A549 (cell line): ENCODE data around the gene ABCA3. TPM values are rescaled to one million over a fixed set of nuclear protein-coding genes. Genes with fewer than 3 reads are reported as not detected.

Experiments
- ATAC-seq, 2 experiments: fragments of 200-7000 bp in 1 of 2; fragments of >200 bp in 1 of 2; cut with Nextera tagmentation in 1 of 2; cut with Tn5 transposase in 1 of 2; 3 replicates each; pipeline versions ENCODE4 v1.8.0 to v1.9.1; 2018 to 2020; ENCODE audit warnings: mild to moderate bottlenecking in 1 of 2, moderate library complexity in 1 of 2
- CTCF ChIA-PET: fragments of 300-600 bp; sonication (Branson Sonifier 250); formaldehyde crosslinking; extraction: SDS; loops from one replicate; lab custom pipeline; 2021; ENCODE audit warnings: antibody characterized with exemption, inconsistent platforms; lab: Yijun Ruan, JAX
- POLR2A ChIA-PET: fragments of 350-600 bp; formaldehyde crosslinking; extraction: SDS; loops from one replicate; lab custom pipeline; 2021; ENCODE audit warnings: antibody characterized with exemption, inconsistent platforms; lab: Yijun Ruan, JAX
- DNase-seq, 2 experiments: peaks; one replicate each; pipeline versions ENCODE4 v3.0.0 to v3.0.0-alpha.2; 2011 to 2016; ENCODE audit warnings: low read depth in 1 of 2, low spot score in 1 of 2
- FAIRE-seq: peaks from 2 replicates; lab custom pipeline; 2011; peaks lifted over from hg19 to GRCh38; lab: Jason Lieb, UNC
- H3K27ac ChIP-seq, 2 experiments: fragments of >200 bp; sonication (Bioruptor Twin); formaldehyde crosslinking; 3 replicates each; pipeline ENCODE4 v1.5.1; 2016 to 2017
- H3K4me1 ChIP-seq: fragments of >200 bp; sonication (Bioruptor Twin); formaldehyde crosslinking; 3 replicates; pipeline ENCODE4 v1.6.1; 2016
- H3K4me2 ChIP-seq: fragments of >200 bp; sonication (Bioruptor Twin); formaldehyde crosslinking; 3 replicates; pipeline ENCODE4 v1.6.1; 2016
- H3K4me3 ChIP-seq: fragments of >200 bp; sonication (Bioruptor Twin); formaldehyde crosslinking; 3 replicates; pipeline ENCODE4 v1.5.1; 2016
- H3K9me3 ChIP-seq: fragments of >200 bp; sonication (Bioruptor Twin); formaldehyde crosslinking; 3 replicates; pipeline ENCODE4 v1.6.1; 2016
- CBX2 ChIP-seq: fragments of 200-600 bp; sonication (generic); IDR thresholded peaks from 2 replicates; pipeline ENCODE4 v1.6.1; 2016; ENCODE audit warnings: low read depth, mild to moderate bottlenecking, borderline replicate concordance
- CBX8 ChIP-seq: fragments of 200-600 bp; sonication (generic); IDR thresholded peaks from 2 replicates; pipeline ENCODE4 v1.6.1; 2016
- CEBPB ChIP-seq, 2 experiments: fragments of >200 bp in 1 of 2; sonication (Bioruptor Twin) in 1 of 2; formaldehyde crosslinking in 1 of 2; IDR thresholded peaks; 2 replicates each; pipeline ENCODE4 v1.6.1; 2012 to 2016
- EHMT2 ChIP-seq: fragments of 200-600 bp; sonication (generic); IDR thresholded peaks from 2 replicates; pipeline ENCODE4 v1.6.1; 2016; ENCODE audit warnings: antibody characterized with exemption, low read depth, mild to moderate bottlenecking, moderate library complexity
- ESRRA ChIP-seq: fragments of 150-350 bp; IDR thresholded peaks from 2 replicates; pipeline ENCODE4 v1.6.1; 2014; ENCODE audit warnings: mild to moderate bottlenecking, low read length, borderline replicate concordance
- FOSL2 ChIP-seq, 2 experiments: fragments of 450-650 bp in 1 of 2; fragments of >200 bp in 1 of 2; sonication (Bioruptor Twin) in 1 of 2; formaldehyde crosslinking; IDR thresholded peaks; 2 replicates each; pipeline versions ENCODE4 v1.5.0 to v1.6.1; 2016 to 2020; ENCODE audit warnings: mild to moderate bottlenecking in 1 of 2, moderate library complexity in 1 of 2
- FOXS1 ChIP-seq: fragments of 250-450 bp; sonication (Bioruptor Pico); IDR thresholded peaks from 2 replicates; pipeline ENCODE4 v1.5.0; 2020; ENCODE audit warnings: mild to moderate bottlenecking, moderate library complexity
- GATA3 ChIP-seq: IDR thresholded peaks from 2 replicates; pipeline ENCODE4 v1.6.1; 2012; ENCODE audit warnings: borderline replicate concordance
- HMGXB4 ChIP-seq: fragments of 250-450 bp; sonication (Bioruptor Pico); IDR thresholded peaks from 2 replicates; pipeline ENCODE4 v1.5.0; 2021; ENCODE audit warnings: mild to moderate bottlenecking, moderate library complexity, borderline replicate concordance
- HOXA7 ChIP-seq: fragments of 250-450 bp; sonication (Bioruptor Pico); IDR thresholded peaks from 2 replicates; pipeline ENCODE4 v1.5.0; 2020; ENCODE audit warnings: mild to moderate bottlenecking, moderate library complexity
- HOXB13 ChIP-seq: fragments of 250-450 bp; sonication (Bioruptor Pico); IDR thresholded peaks from 2 replicates; pipeline ENCODE4 v1.5.0; 2020; ENCODE audit warnings: low read depth, mild to moderate bottlenecking, moderate library complexity
- HOXB5 ChIP-seq: fragments of 250-450 bp; sonication (Bioruptor Pico); IDR thresholded peaks from 2 replicates; pipeline ENCODE4 v1.5.0; 2020; ENCODE audit warnings: mild to moderate bottlenecking, moderate library complexity
- MAFK ChIP-seq: fragments of 450-650 bp; IDR thresholded peaks from 2 replicates; pipeline ENCODE4 v1.6.1; 2014; ENCODE audit not compliant: partially characterized antibody
- MAZ ChIP-seq: fragments of 150-350 bp; IDR thresholded peaks from 2 replicates; pipeline ENCODE4 v1.6.1; 2014; ENCODE audit warnings: antibody characterized with exemption, low read depth, low read length, borderline replicate concordance
- NFE2L2 ChIP-seq: fragments of 150-350 bp; conservative IDR thresholded peaks from 2 replicates; pipeline ENCODE4 v1.6.1; 2014; ENCODE audit warnings: low read length
- NPAS2 ChIP-seq: fragments of 250-450 bp; sonication (Bioruptor Pico); IDR thresholded peaks from 2 replicates; pipeline ENCODE4 v1.8.0; 2022; ENCODE audit warnings: mild to moderate bottlenecking, moderate library complexity, borderline replicate concordance
- NR3C1 ChIP-seq: fragments of >200 bp; sonication (Bioruptor Twin); formaldehyde crosslinking; IDR thresholded peaks from 3 replicates; pipeline ENCODE4 v1.6.1; 2017
- RCOR1 ChIP-seq: fragments of 150-350 bp; IDR thresholded peaks from 2 replicates; pipeline ENCODE4 v1.6.1; 2014; ENCODE audit warnings: antibody characterized with exemption, low read length, low read depth
- RFX5 ChIP-seq: fragments of 450-650 bp; IDR thresholded peaks from 2 replicates; pipeline ENCODE4 v1.7.1; 2014; ENCODE audit warnings: antibody characterized with exemption, mild to moderate bottlenecking, moderate library complexity
- SREBF2 ChIP-seq: fragments of 450-650 bp; IDR thresholded peaks from 2 replicates; pipeline ENCODE4 v1.6.1; 2014; ENCODE audit warnings: mild to moderate bottlenecking, moderate library complexity
- ZC3H11A ChIP-seq: fragments of 450-650 bp; IDR thresholded peaks from 2 replicates; pipeline ENCODE4 v1.6.1; 2014; ENCODE audit warnings: antibody characterized with exemption, mild to moderate bottlenecking
- WGBS: methylation state at CpG from one replicate; pipeline ENCODE4 v1.1.6; 2017; ENCODE audit errors: missing lambda C conversion rate; 5-methylcytosine and 5-hydroxymethylcytosine counted together
- polyA plus RNA-seq, 4 experiments: library from polyadenylated mRNA; depleted of rRNA in 3 of 4; stranded (reverse); fragments of >200 nt; fragmentation: RNase III in 1 of 4; extraction: RNeasy Plus Mini Kit Qiagen cat#74134 plus additional on column Dnase treatment in 1 of 4; gene quantifications; 2 replicates in 3 of 4; 3 replicates in 1 of 4; pipeline ENCODE4 v1.2.3, GENCODE V29; 2011 to 2017
- TF ChIP-seq, protein P1 (sequence below): fragments of >200 bp; sonication (Bioruptor Twin); formaldehyde crosslinking; IDR thresholded peaks from 3 replicates; pipeline ENCODE4 v1.6.1; 2016
- TF ChIP-seq, protein P2 (sequence below): fragments of >200 bp; sonication (Bioruptor Twin); formaldehyde crosslinking; IDR thresholded peaks from 3 replicates; pipeline ENCODE4 v1.5.1; 2016
- TF ChIP-seq, protein P3 (sequence below): fragments of 200-600 bp; sonication (generic); IDR thresholded peaks from 2 replicates; pipeline ENCODE4 v1.6.1; 2016; ENCODE audit warnings: antibody characterized with exemption, mild to moderate bottlenecking, moderate library complexity

The ABCA3 gene
- polyA plus RNA-seq, 2 of the 4 experiments (the other 2 are of a cell fraction): 6.4 to 9.9 TPM

DNA sequence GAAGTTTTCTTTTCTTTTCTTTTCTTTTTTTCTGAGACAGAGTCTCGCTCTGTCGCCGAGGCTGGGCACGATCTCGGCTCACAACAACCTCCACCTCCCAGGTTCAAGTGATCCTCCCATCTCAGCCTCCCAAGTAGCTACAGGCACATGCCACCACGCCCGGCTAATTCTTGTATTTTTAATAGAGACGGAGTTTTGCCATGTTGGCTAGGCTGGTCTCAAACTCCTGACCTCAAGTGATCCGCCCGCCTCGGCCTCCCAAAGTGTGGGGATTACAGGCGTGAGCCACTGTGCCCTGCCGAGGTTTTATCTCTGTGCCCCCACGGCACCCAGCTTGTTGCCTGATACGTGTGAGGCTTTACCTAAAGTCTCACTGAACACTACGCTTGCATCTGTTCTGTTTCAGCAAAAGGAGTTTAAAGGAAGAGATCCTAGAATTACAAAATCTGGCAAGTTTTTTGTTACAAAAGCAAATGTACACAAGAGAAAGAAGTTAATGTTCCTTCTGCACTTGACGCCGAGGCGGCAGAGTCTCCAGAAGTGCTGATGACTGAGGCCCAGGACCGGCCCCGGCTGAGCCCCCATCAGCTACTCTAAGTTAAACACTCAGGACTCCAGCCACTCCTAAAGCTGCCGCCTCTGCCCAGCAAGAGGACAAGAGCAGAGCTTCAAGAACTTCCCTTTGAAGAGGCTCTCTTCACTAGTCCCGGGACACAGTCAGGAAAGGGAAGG, 9.2 kb downstream of the ABCA3 start:
- CTCF ChIA-PET: interaction anchor here (1.0 to 3.1 kb wide), 3 partner anchors 9 to 170 kb away, joined by 4 to 10 read pairs (median 9); partner anchors contain the start of gene ABCA3
- TF ChIP-seq RCOR1: no peak
- no peak for TF ChIP-seq HOXB5 (CRISPR knock-in tag)
- no peak for TF ChIP-seq NPAS2
- no peak for TF ChIP-seq MAFK
- TF ChIP-seq, protein P1, sequence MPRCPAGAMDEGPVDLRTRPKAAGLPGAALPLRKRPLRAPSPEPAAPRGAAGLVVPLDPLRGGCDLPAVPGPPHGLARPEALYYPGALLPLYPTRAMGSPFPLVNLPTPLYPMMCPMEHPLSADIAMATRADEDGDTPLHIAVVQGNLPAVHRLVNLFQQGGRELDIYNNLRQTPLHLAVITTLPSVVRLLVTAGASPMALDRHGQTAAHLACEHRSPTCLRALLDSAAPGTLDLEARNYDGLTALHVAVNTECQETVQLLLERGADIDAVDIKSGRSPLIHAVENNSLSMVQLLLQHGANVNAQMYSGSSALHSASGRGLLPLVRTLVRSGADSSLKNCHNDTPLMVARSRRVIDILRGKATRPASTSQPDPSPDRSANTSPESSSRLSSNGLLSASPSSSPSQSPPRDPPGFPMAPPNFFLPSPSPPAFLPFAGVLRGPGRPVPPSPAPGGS: no peak
- TF ChIP-seq CBX8: no peak
- TF ChIP-seq FOXS1 (CRISPR knock-in tag): no peak
- TF ChIP-seq FOSL2 (IDR thresholded peaks at IDR 0.05): no peak
- TF ChIP-seq FOSL2 (CRISPR knock-in tag; IDR thresholded peaks at IDR 0.05): no peak
- TF ChIP-seq EHMT2: no peak
- no peak for TF ChIP-seq HOXB13 (CRISPR knock-in tag)
- TF ChIP-seq, all 56 proteins: peak for 0
- POLR2A ChIA-PET: no interaction called here

GRCh38 chr16:2329532-2329931, 11.0 kb downstream of the ABCA3 start:
- Histone ChIP-seq H3K27ac (no peak overlapping the region), H3K4me3 (no peak overlapping the region), H3K4me2 (no peak overlapping the region), H3K4me1 (peaks cover 7% of the 10 kb centered on the region), H3K9me3 (no peaks in the 10 kb centered on the region)
- ATAC-seq: peak in 1 of 2 experiments; percentile 55; a peak in 2 of 6 replicates
- TF ChIP-seq, protein P2, sequence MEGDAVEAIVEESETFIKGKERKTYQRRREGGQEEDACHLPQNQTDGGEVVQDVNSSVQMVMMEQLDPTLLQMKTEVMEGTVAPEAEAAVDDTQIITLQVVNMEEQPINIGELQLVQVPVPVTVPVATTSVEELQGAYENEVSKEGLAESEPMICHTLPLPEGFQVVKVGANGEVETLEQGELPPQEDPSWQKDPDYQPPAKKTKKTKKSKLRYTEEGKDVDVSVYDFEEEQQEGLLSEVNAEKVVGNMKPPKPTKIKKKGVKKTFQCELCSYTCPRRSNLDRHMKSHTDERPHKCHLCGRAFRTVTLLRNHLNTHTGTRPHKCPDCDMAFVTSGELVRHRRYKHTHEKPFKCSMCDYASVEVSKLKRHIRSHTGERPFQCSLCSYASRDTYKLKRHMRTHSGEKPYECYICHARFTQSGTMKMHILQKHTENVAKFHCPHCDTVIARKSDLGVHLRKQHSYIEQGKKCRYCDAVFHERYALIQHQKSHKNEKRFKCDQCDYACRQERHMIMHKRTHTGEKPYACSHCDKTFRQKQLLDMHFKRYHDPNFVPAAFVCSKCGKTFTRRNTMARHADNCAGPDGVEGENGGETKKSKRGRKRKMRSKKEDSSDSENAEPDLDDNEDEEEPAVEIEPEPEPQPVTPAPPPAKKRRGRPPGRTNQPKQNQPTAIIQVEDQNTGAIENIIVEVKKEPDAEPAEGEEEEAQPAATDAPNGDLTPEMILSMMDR: no peak
- no peak for TF ChIP-seq NR3C1
- TF ChIP-seq, protein P3, sequence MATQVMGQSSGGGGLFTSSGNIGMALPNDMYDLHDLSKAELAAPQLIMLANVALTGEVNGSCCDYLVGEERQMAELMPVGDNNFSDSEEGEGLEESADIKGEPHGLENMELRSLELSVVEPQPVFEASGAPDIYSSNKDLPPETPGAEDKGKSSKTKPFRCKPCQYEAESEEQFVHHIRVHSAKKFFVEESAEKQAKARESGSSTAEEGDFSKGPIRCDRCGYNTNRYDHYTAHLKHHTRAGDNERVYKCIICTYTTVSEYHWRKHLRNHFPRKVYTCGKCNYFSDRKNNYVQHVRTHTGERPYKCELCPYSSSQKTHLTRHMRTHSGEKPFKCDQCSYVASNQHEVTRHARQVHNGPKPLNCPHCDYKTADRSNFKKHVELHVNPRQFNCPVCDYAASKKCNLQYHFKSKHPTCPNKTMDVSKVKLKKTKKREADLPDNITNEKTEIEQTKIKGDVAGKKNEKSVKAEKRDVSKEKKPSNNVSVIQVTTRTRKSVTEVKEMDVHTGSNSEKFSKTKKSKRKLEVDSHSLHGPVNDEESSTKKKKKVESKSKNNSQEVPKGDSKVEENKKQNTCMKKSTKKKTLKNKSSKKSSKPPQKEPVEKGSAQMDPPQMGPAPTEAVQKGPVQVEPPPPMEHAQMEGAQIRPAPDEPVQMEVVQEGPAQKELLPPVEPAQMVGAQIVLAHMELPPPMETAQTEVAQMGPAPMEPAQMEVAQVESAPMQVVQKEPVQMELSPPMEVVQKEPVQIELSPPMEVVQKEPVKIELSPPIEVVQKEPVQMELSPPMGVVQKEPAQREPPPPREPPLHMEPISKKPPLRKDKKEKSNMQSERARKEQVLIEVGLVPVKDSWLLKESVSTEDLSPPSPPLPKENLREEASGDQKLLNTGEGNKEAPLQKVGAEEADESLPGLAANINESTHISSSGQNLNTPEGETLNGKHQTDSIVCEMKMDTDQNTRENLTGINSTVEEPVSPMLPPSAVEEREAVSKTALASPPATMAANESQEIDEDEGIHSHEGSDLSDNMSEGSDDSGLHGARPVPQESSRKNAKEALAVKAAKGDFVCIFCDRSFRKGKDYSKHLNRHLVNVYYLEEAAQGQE: no peak
- no peak for TF ChIP-seq MAFK
- TF ChIP-seq RFX5: no peak
- no peak for TF ChIP-seq SREBF2
- no peak for TF ChIP-seq FOSL2 (IDR thresholded peaks at IDR 0.05)
- no peak for TF ChIP-seq FOSL2 (CRISPR knock-in tag; IDR thresholded peaks at IDR 0.05)
- no peak for TF ChIP-seq ZC3H11A
- TF ChIP-seq CBX2: no peak
- TF ChIP-seq HMGXB4: no peak
- no peak for TF ChIP-seq MAZ
- no peak for TF ChIP-seq EHMT2
- no peak for TF ChIP-seq HOXA7 (CRISPR knock-in tag)
- no peak for TF ChIP-seq NFE2L2
- TF ChIP-seq CEBPB (IDR thresholded peaks at IDR 0.05): no peak
- no peak for TF ChIP-seq ESRRA
- no peak for TF ChIP-seq GATA3
- no peak for DNase-seq
- CTCF ChIA-PET: no interaction called here
- POLR2A ChIA-PET: no interaction called here
- FAIRE-seq: no peak
- 75% methylated on average over 2 of the region's 5 CpGs for WGBS

More for the DNA sequence above, 9.2 kb downstream of the ABCA3 start:
- WGBS: 85% methylated on average over 23 of the region's 23 CpGs
- ATAC-seq (no peak), FAIRE-seq (no peak), DNase-seq (no peak)
- Histone ChIP-seq H3K4me1 (peaks cover 7% of the 10 kb centered on the region), H3K4me2 (no peak overlapping the region), H3K4me3 (no peak overlapping the region), H3K9me3 (no peaks in the 10 kb centered on the region), H3K27ac (no peak overlapping the region)
